Smooth muscle cell (in vitro differentiated cells): ENCODE measurements around the gene SARDH. TPM values are rescaled to one million over a fixed set of nuclear protein-coding genes. Genes with fewer than 3 reads are reported as not detected.

ENCODE experiments used
- DNase-seq: peaks from one replicate; lab custom pipeline; 2025; ENCODE audit not compliant: unreplicated experiment; lab: John Stamatoyannopoulos, UW
- H2AFZ ChIP-seq: fragments of 200-600 bp; sonication (generic); 2 replicates; pipeline ENCODE4 v1.6.0; 2016; ENCODE audit warnings: antibody characterized with exemption, low read depth, mild to moderate bottlenecking
- H3F3A ChIP-seq: fragments of 200-600 bp; sonication (generic); 2 replicates; pipeline ENCODE4 v1.6.0; 2017; ENCODE audit warnings: antibody characterized with exemption, low read depth
- H3K27ac ChIP-seq: fragments of 200-600 bp; sonication (generic); 2 replicates; pipeline ENCODE4 v1.5.1; 2016; ENCODE audit warnings: low read depth, mild to moderate bottlenecking
- H3K27me3 ChIP-seq: fragments of 200-600 bp; sonication (generic); 2 replicates; pipeline ENCODE4 v1.6.1; 2016; ENCODE audit warnings: low read depth, mild to moderate bottlenecking
- H3K36me3 ChIP-seq: fragments of 200-600 bp; sonication (generic); 2 replicates; pipeline ENCODE4 v1.5.1; 2016; ENCODE audit warnings: low read depth
- H3K4me1 ChIP-seq: fragments of 200-600 bp; sonication (generic); 2 replicates; pipeline ENCODE4 v1.5.1; 2016; ENCODE audit warnings: low read depth
- H3K4me2 ChIP-seq: fragments of 200-600 bp; sonication (generic); 2 replicates; pipeline ENCODE4 v1.6.0; 2016; ENCODE audit warnings: mild to moderate bottlenecking
- H3K4me3 ChIP-seq: fragments of 200-600 bp; sonication (generic); 2 replicates; pipeline ENCODE4 v1.5.1; 2016; ENCODE audit warnings: mild to moderate bottlenecking
- H3K79me2 ChIP-seq: fragments of 200-600 bp; sonication (generic); 2 replicates; pipeline ENCODE4 v1.6.0; 2016; ENCODE audit warnings: low read depth, mild to moderate bottlenecking
- H3K9ac ChIP-seq: fragments of 200-600 bp; sonication (generic); 2 replicates; pipeline ENCODE4 v1.6.0; 2016; ENCODE audit warnings: low read depth
- H3K9me3 ChIP-seq: fragments of 200-600 bp; sonication (generic); replicated peaks from 2 replicates; pipeline ENCODE4 v1.5.1; 2016; ENCODE audit warnings: low read depth
- H4K20me1 ChIP-seq: fragments of 200-600 bp; sonication (generic); 2 replicates; pipeline ENCODE4 v1.6.0; 2016; ENCODE audit warnings: low read depth
- CTCF ChIP-seq: fragments of 200-600 bp; sonication (generic); IDR thresholded peaks from 2 replicates; pipeline ENCODE4 v1.5.1; 2017; ENCODE audit warnings: borderline replicate concordance, mild to moderate bottlenecking, antibody characterized with exemption; ENCODE audit not compliant: insufficient read depth, poor library complexity, severe bottlenecking
- WGBS: methylation state at CpG from one replicate; pipeline ENCODE4 v1.1.7; 2016; ENCODE audit warnings: low lambda C conversion rate; 5-methylcytosine and 5-hydroxymethylcytosine counted together
- polyA plus RNA-seq: library from polyadenylated mRNA; unstranded; fragments of >200 nt; fragmentation: Nextera tagmentation; extraction: Ambion mirVana; gene quantifications from 2 replicates; pipeline ENCODE4 v1.2.1, GENCODE V29; 2016
- total RNA-seq: library from RNA; depleted of rRNA; stranded (reverse); fragments of >200 nt; gene quantifications from 2 replicates; pipeline ENCODE4 v1.2.3, GENCODE V29; 2014

Gene SARDH
- total and polyA plus RNA-seq, 2 experiments from 2014 or later, result 3.3 to 10.1 TPM

GRCh38 chr9:133706307-133707050 lies 31.7 kb downstream of the SARDH start:
- no peaks in the 10 kb centered on the region for H3F3A ChIP-seq
- no peak overlapping the region for H2AFZ ChIP-seq
- no peaks in the 10 kb centered on the region for H4K20me1 ChIP-seq
- H3K4me1 ChIP-seq, result peaks cover 10% of the 10 kb centered on the region
- no peaks in the 10 kb centered on the region for H3K79me2 ChIP-seq
- no peaks in the 10 kb centered on the region for H3K27me3 ChIP-seq
- no peak for TF ChIP-seq CTCF
- H3K36me3 ChIP-seq, result no peaks in the 10 kb centered on the region
- H3K4me2 ChIP-seq, result no peak overlapping the region
- no peak overlapping the region for H3K9ac ChIP-seq
- DNase-seq, result no peak
- 67% methylated on average over 12 of the region's 12 CpGs for WGBS
- no peak overlapping the region for H3K4me3 ChIP-seq
- H3K27ac ChIP-seq, result peak overlapping the region; percentile 39
- H3K9me3 ChIP-seq, result no peaks in the 10 kb centered on the region

- Histone ChIP-seq H3K27me3 (no peaks in the 10 kb centered on the region), H3K4me1 (peaks cover 10% of the 10 kb centered on the region), H4K20me1 (no peaks in the 10 kb centered on the region), H3K9me3 (no peaks in the 10 kb centered on the region), H3K79me2 (no peaks in the 10 kb centered on the region), H3K27ac (no peak overlapping the region), H3F3A (no peaks in the 10 kb centered on the region), H3K9ac (no peak overlapping the region), H3K36me3 (no peaks in the 10 kb centered on the region), H3K4me3 (no peak overlapping the region), H3K4me2 (no peak overlapping the region), H2AFZ (no peak overlapping the region)
- WGBS, result 84% methylated on average over 10 of the region's 10 CpGs
- DNase-seq, result no peak
- TF ChIP-seq CTCF, result no peak
Measured at GRCh38 chr9:133705576-133705975, 32.6 kb downstream of the SARDH start.

GRCh38 chr9:133704711-133705181 lies 33.4 kb downstream of the SARDH start:
- no peak for TF ChIP-seq CTCF
- H2AFZ ChIP-seq, result no peak overlapping the region
- H3K4me2 ChIP-seq, result no peak overlapping the region
- peaks cover 10% of the 10 kb centered on the region for H3K4me1 ChIP-seq
- H3K36me3 ChIP-seq, result no peaks in the 10 kb centered on the region
- H3K27me3 ChIP-seq, result no peaks in the 10 kb centered on the region
- H3K9ac ChIP-seq, result no peak overlapping the region
- WGBS, result 89% methylated on average over 22 of the region's 23 CpGs
- no peak overlapping the region for H3K27ac ChIP-seq
- no peaks in the 10 kb centered on the region for H4K20me1 ChIP-seq
- no peak for DNase-seq
- no peaks in the 10 kb centered on the region for H3K9me3 ChIP-seq
- H3F3A ChIP-seq, result no peaks in the 10 kb centered on the region
- no peaks in the 10 kb centered on the region for H3K79me2 ChIP-seq
- no peak overlapping the region for H3K4me3 ChIP-seq
